Measurements from ENCODE around the gene CDH24.

The CDH24 gene

DNA sequence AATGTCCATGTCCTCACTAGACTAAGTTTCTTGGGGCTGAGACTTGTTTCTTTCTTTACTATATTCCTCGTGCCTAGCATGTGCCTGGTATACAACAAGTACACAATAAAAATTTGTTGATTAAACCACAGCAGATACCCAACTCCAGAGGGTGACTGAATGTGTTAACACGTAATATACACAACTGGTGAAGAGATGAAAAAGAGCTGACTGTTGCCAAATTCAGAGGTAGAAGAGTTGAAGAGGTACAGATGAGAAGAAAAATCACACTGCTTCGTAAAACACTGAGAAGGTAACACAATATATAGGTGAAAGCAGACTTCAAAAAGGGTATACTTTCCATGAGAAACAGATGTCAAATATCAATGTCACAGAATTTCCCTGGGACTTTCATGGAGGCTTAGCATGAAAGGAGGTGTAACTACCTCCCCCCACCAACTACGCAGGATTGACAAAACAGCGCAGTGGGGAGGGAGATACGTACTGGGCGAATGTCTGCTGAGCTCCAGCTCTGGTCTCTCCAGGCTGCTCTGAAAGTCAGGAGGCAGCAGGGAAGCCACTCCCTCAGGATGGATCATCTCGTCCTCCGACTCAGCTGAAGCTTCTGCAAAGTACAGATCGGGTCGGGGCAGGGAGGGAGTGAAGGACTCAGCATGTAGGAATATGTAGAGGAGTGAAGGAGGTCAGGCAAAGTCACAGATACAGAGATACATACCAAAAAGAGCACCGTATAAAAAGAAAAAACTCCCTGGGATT is 32.4 kb upstream of the CDH24 start:
- DNase-seq = no peak

DNA sequence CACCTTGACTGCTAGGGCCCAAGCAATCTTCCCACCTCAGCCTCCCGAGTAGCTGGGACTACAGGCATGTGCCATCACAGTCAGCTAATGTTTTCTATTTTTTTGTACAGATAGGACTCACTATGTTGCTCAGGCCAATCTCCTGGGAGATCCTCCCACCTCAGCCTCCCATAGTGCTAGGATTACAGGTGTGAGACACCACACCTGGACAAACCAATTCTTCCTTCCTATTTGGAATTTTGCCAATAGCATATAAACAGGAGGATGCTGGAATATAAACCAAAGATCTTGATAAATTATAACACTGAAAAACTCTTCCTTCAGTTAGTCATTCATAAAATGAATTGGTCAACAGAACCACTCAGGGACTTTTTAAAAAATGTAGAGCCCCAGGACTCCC is 29.2 kb upstream of the CDH24 start:
- no peak for DNase-seq

DNA sequence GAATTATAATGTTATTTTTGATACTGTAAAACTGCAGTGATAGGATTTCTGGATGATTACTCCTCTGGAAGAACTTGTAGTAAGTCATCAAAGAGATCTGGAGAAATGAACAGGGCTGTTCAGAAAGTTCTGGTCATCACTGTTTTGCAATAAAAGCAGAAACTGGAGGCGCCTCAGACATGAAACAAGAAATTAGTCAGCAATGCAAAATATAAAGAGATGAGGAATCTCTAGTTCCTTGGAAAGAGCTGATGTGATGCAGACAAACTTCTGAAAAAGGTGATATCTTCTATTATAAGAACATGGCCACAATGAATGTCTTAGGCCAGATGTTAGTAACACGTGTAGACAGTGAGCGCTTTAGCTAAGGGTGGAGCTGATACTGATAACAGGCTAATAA is 28.1 kb upstream of the CDH24 start:
- no peak for DNase-seq

DNA sequence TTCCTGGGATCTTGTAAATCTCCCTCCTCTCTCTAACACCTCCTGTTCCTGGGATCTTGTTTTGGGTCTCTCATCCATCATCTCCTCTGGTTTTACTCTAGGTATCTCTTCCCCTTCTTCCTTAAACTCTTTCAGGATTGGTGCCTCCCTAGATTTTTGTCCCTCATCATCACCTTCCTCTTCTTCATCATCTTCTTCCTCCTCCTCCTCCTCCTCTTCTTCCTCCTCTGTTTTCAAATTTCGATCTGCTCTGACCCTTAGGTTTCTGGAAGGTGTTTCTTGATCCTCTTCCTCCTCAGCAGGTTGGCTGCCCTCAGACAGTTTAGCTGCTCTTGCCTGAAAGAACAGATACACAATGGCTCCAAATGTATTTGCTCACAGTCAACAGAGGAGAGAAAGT is 23.2 kb upstream of the CDH24 start:
- DNase-seq = no peak

DNA sequence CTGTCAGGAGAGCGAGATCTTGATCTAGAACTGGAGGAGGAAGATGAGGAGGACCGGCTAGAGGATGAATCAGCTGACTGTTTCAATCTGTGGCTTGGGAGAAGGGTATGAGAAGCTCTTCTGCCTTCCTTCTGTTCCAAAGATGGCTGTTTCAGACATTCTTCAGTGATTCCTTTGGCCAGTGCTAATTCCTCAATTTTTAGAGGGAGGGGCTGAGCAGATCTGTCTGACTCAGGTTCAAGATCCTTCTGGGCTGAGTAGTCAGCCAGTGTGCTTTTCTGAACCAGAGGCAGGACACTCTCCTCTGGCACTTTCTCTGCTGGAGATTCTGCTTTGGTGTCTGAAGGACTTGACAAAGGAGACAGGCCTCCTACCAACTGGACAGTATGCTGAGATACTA is 22.4 kb upstream of the CDH24 start:
- DNase-seq = no peak

DNA sequence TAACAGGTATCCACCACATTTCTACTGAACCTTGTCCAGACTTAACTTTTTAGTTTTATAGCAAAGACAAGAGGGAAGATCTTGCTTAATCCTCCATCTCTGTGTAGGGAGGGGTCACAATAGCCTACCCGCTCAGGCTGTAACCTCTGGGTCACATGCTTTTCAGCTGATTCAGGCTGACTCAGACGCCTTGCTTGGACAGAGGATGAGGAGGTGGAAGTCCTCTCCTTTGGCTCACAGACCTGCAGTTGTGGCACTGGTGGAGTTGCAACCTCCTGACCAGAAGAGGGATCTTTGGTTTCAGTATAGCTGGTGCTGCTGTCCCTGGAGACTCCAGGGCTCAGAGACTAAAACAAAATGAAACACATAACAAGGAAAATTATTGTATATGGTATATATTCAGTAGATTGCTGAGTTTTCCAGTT is 21.4 kb upstream of the CDH24 start:
- no peak for DNase-seq

DNA sequence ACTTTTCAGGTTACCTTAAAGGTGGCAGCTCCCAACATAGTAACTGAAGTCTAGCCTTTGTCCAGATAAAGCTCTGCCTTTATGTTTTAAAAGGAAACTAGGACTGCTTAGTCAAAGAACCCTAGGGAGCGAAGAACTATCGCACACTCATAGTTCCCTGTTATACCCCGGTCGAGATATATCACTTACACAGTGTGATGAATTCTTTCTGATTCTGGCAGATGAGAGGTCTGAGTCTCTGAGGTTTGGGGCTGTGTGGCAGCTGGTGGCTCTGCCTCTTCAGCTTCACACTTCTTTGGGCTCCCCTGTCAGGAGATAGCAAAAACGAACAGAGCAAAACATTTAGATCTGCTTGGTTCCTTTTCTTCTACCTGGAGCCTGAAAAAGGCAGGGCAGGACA is 20.6 kb upstream of the CDH24 start:
- no peak for DNase-seq

DNA sequence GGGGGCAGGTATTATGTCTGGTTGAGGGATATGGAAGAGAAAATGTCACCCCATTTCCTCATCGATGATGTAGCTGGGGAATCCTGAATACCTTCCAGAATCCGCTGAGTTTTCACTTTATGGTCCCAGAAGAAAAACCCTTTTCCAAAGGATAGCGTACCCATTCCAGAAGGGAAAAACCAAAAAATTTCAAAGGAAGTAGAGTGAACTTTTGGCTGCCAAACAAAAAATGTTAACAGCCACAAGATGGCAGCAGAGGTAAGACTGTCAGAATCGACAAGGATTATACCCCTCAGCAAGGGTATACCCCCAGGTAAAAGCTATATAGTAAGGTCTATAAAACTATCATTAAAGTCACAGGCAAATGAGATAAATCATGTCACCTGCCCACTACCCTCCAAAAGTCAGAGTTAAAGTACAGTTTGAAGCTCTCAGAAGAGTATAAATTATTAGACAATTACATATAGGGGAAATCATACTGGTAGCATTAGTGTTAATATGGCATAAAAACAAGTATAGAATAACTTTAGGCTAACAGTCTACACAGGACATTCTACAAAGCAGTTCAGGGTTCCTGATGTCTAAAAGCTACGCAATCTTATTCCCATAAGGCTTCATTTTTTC is 19.6 kb upstream of the CDH24 start:
- DNase-seq = peak; percentile 55

DNA sequence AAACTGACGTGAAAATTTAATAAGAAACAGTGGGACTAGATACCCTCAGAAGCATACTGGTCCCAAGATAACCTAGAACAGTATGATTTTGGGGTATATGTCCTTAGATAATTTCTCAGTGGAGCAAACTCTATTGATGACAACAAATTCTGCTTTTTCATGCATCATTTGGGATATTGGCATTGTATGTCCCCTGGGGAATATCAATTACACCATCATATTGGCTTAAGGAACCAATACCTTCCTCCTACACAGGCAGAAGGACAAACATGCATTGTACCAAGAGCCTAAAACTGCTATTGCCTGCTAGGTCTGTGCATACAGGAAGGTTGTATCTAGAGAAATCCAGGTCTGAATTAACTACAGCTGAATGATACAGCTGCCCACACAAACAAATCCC is 17.6 kb upstream of the CDH24 start:
- DNase-seq = no peak

DNA sequence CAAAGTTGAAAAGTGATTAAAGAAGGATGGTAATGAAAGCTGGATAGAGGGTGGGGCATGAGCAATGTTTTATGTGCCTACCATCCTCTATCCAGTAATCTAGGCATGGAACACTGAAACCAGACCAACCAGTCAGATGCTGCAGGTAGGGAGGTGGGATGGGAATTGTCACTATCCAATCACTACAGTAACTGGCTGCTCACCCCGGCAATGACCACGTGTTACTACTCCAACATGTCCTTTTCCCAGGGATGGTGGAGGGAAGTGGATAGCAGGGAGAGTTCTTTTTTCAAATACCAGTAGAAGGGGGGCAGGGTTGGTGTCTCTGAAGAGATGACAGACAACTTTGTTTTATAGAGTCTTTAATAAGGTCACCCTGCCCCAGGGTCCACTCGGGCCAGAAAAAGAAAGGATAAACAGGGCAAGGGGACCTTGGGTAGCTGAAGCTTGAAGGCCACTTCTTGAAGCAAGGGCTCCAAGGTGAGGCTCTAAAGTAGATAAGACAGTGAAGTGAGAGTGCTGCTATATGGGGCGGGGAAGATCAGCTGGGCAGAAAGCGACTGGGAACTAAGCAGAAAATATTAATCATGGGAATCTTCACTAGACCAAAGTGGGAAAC is 14.7 kb upstream of the CDH24 start:
- DNase-seq = no peak

DNA sequence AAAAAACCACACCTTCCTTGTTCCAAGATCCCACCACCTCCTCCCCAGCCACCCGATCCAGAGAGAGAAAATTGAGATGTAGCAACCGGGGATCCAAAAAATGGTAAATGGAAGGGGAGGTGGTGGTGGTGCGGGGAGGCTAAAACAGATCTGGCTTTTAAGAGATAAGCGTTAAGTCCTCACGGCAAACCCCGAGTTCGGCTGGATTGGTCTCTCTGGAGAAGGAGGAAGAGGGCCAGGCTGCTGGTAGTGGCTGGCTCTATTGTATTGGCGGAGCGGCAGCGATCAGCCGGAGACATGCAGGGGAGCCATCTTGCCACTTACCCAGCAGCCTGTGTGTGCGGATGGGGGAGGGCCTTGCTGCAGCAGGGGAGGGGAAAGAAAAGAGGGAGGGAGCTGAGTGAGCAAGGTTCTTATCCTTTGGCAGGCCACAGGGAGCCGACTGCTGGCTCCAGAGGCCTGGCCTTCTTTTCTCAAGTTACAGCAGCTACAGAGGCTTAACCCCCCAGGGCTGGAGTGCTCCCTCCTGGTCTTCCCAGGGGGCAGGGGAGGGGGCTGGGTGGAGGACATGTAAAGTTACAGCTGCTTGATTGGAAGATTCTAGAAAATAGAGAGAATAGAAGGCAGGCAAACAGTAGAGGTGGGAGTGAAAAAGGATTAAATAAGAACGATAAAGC is 14.1 kb upstream of the CDH24 start:
- DNase-seq = peak; percentile 81

DNA sequence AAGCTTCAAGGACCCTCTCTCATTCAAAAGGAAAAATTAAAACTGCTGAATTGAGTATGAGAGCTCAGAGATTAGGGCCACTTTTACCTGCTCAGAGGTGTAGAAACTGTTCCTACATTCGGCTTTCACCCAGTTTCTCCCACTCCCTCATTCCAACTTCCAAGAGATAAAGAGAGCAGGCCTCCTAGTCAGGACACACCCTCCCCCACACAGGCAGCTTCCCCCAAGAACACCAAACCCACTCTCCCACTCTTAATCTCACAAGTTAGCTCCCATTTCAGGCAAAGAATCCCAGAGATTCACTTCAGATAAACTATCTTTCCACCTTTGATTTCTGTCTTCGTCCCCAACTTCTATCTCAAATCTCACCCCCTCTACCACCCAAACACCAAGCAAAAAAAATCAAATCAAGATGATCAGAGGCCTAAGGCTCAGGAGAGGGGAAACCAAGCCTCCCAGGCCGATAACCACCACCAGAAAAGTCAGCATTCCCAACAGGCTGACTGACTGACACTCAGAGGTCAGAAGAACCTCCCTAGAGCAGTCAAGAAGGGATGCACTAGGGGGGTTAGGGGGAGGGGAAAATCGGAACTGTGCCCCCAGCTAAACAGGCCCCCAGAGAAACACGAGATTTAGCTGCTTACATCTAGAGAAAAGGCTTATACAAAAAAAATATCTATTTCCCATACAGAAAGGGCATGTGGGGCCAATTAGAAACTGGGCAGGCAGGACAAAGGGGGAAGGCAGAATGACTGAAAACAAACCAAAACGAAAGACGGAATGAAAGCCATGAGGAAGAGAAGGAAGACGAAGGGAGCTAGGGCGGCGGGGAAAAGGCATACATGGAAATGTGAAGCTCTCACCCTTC is 13.2 kb upstream of the CDH24 start:
- DNase-seq = no peak

DNA sequence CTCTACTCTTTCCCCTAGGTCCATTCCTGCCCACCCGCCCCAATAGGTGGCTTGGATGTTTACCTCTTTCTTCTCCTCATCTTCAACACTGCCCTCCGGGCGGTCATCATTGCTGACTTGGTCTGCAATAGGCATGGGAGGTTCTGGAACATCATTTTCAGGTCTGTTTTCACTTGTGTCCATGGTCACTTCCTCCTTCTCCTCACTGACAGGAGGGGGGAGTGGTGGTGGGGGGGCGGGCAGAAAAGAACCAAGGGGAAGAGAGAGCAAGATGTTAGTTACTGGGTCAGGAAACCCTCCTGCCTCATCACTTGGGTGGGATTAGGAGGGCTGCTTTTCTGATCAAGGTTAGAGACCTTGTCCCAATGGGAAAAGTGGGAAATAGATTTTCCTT is 12.1 kb upstream of the CDH24 start:
- DNase-seq = no peak

DNA sequence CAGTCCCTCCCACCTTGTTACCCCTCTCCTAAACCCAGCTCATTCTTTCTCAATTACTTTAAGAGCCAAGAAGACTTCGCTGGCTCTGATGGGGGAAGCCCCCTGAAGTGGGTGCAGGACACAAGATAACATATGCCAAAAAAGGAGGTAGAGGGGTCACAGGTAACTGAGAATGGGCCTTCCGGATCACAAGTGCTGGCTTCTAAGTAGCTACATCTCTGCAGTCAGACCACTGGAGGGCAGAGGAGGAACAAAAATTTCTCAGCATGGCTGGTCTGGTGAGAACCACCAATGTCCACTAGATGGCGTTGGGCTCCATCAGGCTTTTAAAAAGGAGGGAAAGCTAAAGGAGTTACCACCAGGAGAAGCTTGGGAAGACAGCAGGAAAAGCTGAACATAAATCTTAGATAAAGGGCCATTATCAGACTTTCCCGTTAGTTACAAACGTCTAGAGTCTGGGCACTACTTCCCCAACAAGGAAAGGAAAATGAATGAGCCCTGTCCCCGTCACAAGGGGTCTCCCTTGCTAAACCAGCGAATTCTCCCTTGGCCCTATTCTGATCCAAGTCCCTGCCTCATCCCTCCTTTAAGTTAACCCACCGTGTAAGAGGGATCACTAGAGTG is 11.6 kb upstream of the CDH24 start:
- DNase-seq = peak; percentile 84

DNA sequence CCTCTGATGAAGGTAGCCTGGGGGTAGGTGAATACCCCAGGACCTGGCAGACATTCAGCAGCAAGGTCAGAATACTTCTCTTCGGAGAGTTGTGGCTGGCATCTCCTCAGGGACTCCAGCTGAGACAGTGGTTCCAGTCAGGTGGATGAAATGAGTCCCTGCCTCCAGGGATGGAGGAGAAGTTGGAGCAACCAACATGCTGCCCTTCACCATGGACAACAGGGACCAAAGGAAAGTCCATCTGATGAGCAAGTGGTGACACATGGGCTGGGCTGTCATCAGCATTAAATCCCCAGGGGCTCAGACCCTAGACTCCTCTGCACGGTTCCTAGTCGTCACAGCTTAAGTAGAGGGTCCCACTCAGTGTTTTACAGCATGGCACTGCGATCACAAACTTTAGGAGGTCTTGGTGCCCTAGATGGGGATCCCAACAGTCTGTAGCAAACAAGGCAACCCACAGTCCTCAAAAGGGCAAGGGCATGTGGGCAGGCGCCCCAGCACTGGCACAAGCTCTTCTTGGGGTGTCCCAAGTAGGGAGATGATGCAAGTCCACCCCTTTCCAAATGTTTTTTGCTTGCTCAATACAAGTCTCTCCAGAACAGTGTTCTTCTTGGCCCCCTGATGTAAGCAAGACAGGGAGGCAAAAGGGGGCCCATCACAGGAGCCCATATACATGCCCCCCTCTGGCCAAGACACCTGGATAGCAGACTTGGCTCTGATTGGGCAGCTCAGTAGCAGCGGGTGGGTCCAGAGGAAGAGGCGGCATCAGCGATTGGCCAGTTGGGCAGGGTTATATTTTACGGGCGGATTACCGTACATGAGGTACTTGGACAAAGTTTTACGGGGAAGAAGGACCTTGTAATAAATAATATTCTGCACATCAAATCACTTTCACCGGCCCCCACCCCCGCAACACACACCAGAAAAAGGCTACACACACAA is 10.8 kb upstream of the CDH24 start:
- DNase-seq = no peak

DNA sequence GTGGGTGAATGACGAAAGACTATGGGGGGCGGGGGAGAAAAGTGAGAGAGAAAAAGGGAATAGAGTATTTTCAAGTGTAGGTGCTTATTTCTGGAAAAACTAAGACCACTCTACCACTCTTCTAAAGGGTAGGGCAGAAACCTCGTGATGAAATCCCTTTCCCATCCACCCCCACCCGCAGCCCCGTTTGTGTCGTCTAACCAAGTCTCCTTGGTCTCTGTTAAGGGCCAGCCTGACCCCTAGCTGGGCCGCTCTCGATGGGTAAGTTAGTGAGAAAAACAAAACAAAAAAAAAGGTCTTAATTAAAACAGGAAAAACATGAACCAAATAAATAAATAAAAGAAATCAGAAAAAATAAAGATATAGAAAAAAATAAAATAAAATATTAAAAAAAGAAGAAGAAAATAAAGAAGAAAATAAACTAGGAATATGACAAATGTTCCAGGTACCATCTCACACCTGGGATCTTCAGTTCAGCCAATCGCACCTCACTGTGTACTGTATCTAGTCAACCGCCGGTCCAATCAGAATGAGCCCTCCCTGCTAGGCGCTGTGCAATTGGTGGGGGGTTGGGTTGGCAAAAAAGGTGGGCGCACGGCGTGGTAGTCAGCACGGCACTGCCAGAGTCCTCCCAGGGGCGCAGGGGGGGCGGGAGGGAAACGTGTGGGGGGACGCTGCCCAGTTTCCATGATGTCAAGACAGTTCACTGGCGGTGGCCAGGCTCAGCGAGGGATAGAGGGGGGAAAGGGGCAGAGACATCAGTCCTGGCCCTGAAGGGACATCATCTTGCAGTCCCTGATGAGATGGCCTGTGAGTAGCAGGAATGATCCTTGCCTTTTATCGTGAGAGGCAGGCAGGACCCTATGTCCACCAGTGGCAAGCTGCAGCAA is 9.8 kb upstream of the CDH24 start:
- DNase-seq = no peak

DNA sequence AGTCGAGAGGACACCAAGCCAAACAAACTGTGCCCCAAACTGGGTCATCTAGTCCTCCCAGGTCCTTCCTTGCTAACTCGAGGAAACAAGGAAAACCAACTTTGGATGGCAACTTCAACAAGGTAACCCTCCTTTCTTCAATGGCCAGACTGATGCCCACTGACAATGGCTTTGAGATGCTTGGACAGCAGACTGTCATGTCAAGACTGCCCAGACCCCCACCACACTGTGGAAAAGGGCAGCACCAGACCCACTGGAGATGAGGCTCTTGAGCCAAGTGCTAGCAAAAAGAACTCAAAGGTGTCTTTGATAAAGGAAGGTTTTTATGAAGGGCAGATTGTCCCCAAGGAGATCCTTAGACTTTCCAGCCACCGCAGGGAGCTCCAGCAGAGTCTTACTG is 9.0 kb upstream of the CDH24 start:
- no peak for DNase-seq

DNA sequence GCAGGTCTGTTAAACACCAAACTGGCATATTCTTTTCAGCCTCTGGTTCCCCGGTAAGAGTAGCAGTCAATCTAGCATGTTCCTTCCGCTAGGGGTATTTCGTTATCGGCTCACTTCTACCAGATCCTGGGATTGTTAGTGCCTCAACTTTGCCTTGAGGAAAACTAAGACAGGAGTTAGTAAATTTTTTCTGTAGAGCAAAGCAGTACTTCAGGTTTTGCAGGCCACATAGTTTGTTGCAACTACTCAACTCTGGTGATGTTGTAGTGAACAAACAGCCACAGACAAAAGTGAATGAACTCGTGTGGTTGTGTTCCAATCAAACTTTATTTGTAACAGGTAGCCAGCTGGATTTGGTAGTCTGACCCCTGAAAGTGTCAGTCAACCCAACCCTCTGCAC is 6.3 kb upstream of the CDH24 start:
- no peak for DNase-seq

DNA sequence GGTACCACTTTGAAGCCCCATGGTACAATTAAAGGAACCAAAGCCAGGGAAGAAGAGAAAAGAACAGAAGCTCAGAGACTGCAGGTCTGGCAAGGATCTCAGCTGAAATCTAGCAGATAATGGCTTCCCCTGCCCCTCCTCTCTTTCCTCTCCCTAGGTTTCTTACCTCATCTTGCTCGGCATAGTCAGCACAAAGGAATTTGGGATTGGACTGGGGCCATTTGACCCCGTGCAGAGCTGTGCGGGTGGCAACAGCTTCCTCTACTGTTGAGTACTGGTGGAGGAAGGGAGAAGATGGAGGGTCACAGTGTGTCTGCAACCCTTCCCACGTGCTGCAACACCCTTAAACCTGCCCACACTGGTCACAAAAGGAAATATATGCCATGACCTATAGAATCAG is 4.7 kb upstream of the CDH24 start:
- no peak for DNase-seq
